Left ventricle myocardium inferior (tissue), 1 donor: ENCODE measurements around the gene TMOD2. TPM values are rescaled to one million over a fixed set of nuclear protein-coding genes. Genes with fewer than 3 reads are reported as not detected.
A peak's percentile ranks its signal among the peaks of the same experiment; 100 is the strongest.

Experiments used
- DNase-seq: peaks from one replicate; pipeline ENCODE4 v3.0.0-alpha.2; 2020
- H3K27ac ChIP-seq: fragments of 200-600 bp; replicated peaks from 2 replicates; pipeline ENCODE4 v1.8.0; 2021
- H3K27me3 ChIP-seq: fragments of 200-600 bp; 2 replicates; pipeline ENCODE4 v1.8.0; 2021; ENCODE audit warnings: low read depth
- H3K36me3 ChIP-seq: fragments of 200-600 bp; 2 replicates; pipeline ENCODE4 v1.8.0; 2021
- H3K4me1 ChIP-seq: fragments of 200-600 bp; 2 replicates; pipeline ENCODE4 v1.8.0; 2021
- H3K4me3 ChIP-seq: fragments of 200-600 bp; 2 replicates; pipeline ENCODE4 v1.8.0; 2021; ENCODE audit warnings: mild to moderate bottlenecking, moderate library complexity
- H3K9me3 ChIP-seq: fragments of 200-600 bp; replicated peaks from 2 replicates; pipeline ENCODE4 v1.8.0; 2021
- intact Hi-C: fragments of 100-400 bp; cut with micrococcal nuclease; formaldehyde crosslinking; loops from one replicate; pipeline ENCODE4 v1.11.0; 2022
- total RNA-seq: library from RNA; stranded (reverse); fragmentation: NEBNext Ultra II Directional; extraction: Animal tissue kit (Norgen Biotek cat#: 25700); gene quantifications from one replicate; pipeline ENCODE4 v1.2.1, GENCODE V29; 2021
- TF ChIP-seq, protein P1 (sequence below): fragments of 200-600 bp; IDR thresholded peaks from 2 replicates; pipeline ENCODE4 v1.8.0; 2021; ENCODE audit warnings: antibody characterized with exemption, mild to moderate bottlenecking, borderline replicate concordance
- donor health status: DM: no; HTN: yes; CAD: no; lungs with severe emphysema.

Gene TMOD2
- total RNA-seq, 1 donor from 2014 or later: 5.1 TPM

DNA sequence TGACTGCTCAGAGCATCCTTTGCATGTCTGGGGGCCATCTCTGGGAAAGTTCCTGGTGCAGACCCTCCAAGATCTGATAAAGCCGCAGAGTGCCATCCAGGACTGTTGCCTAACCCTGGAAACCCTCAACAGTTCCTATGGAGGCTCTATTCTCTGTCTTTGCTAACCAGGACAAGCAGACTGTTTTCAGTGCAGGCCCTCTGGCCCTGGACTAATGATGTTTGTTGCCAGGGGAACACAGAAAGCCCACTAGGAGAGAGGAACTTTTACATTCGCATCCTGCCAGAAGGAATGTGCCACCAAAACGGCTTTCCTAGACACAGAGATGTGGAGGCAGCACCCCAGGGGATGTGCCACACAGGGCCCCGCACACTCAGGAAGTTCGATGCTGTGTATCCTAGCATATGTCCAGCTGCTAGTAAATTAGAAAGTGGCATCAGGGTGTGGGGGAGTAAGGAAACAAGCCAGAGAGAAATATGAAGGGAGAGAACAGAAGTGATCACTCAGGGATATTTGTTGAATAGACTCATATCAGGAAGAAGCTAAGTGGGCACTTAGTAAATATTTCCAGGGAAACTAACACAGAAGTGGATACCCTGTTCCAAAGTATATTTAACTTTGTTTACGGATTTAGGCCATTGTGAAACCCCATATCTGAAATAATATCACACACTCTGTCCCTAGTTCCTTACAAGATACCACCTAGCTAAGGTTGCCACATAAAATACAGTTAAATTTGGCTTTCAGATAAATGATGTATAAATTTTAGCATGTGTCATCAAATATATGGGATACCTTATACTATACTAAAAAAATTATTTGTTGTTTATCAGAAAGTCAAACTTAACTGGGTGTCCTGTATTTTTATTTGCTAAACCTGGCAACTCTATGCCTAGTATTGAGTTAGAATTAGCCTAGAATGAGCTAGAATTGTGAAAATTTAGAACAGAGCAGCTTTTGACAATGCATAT is 48.2 kb downstream of the TMOD2 start:
- H3K36me3 ChIP-seq: peaks cover 6% of the 10 kb centered on the region
- H3K27ac ChIP-seq: no peak overlapping the region
- H3K4me1 ChIP-seq: peaks cover under 1% of the 10 kb centered on the region
- intact Hi-C loops: no loop called here
- no peaks in the 10 kb centered on the region for H3K9me3 ChIP-seq
- no peak for DNase-seq
- H3K27me3 ChIP-seq: no peaks in the 10 kb centered on the region
- H3K4me3 ChIP-seq: no peak overlapping the region
- TF ChIP-seq, protein P1, sequence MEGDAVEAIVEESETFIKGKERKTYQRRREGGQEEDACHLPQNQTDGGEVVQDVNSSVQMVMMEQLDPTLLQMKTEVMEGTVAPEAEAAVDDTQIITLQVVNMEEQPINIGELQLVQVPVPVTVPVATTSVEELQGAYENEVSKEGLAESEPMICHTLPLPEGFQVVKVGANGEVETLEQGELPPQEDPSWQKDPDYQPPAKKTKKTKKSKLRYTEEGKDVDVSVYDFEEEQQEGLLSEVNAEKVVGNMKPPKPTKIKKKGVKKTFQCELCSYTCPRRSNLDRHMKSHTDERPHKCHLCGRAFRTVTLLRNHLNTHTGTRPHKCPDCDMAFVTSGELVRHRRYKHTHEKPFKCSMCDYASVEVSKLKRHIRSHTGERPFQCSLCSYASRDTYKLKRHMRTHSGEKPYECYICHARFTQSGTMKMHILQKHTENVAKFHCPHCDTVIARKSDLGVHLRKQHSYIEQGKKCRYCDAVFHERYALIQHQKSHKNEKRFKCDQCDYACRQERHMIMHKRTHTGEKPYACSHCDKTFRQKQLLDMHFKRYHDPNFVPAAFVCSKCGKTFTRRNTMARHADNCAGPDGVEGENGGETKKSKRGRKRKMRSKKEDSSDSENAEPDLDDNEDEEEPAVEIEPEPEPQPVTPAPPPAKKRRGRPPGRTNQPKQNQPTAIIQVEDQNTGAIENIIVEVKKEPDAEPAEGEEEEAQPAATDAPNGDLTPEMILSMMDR: no peak

DNA sequence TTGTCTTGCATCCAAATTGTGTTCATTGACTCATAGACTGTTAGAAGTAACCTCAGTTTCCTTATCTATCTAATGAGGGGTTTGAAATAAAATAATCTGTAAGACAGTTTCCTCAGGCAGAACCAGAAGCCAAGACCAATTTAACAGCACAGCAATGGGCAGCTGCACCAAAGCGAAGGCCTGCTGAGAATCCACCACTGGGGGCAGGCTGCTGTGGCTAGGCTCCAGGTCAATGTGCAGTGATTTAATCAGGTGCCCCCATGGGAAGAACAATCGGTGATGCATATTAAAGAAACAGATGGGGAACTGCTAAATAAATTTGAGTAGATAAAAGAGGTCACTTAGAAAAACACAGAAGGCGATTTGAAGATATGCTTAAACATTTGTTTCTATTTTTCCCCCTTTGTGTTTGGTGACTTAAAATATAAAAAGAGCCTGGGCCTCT is 50.0 kb downstream of the TMOD2 start:
- Histone ChIP-seq H3K4me3 (no peak overlapping the region), H3K27ac (no peak overlapping the region), H3K9me3 (no peaks in the 10 kb centered on the region), H3K36me3 (peaks cover 10% of the 10 kb centered on the region), H3K4me1 (no peaks in the 10 kb centered on the region), H3K27me3 (no peaks in the 10 kb centered on the region)
- TF ChIP-seq, protein P1: peak; percentile 75
- intact Hi-C loops: no loop called here
- peak; percentile 38 for DNase-seq

DNA sequence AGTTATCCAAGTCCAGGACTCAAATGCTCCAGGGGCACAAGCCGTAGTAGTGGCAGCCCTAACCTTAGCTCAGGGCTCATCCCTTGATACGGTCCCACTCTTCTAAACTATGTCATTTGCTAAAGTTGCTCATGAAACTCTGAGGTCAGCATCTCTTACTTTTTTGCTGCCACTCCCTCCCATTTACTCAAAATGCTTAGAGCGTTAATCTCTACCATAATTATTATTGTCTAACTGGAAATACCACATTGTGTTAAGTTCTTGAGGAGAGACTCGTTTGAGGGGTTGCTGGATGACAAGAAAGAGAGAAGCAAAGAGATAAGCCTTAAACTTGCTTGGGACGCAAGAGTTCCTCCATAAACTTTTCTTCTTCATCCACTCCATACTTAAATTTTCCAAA is 51.2 kb downstream of the TMOD2 start:
- Histone ChIP-seq H3K4me1 (no peaks in the 10 kb centered on the region), H3K9me3 (no peaks in the 10 kb centered on the region), H3K4me3 (no peak overlapping the region), H3K27ac (no peak overlapping the region), H3K36me3 (peaks cover 16% of the 10 kb centered on the region), H3K27me3 (no peaks in the 10 kb centered on the region)
- intact Hi-C loops: no loop called here
- DNase-seq: no peak
- TF ChIP-seq, protein P1: no peak

DNA sequence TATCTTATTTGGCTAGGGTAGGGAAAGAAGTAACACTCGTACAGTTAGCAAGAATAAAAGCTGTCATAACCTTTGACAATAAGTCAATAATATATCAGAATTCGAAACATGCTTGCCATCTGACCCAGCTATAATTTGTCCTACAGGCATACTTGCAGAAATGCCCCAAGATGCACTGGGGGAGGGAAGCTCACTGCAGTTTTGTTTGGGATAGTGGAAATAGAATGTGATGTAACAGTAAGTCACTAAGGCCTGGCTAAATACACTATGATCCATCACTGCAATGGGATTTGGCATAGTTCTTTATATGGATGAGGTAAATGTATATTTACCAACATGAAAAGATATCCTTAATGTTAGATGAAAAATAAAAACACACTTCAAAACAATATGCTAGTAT is 52.6 kb downstream of the TMOD2 start:
- TF ChIP-seq, protein P1: no peak
- intact Hi-C loops: no loop called here
- Histone ChIP-seq H3K4me1 (no peaks in the 10 kb centered on the region), H3K36me3 (peaks cover 29% of the 10 kb centered on the region), H3K27me3 (no peaks in the 10 kb centered on the region), H3K9me3 (no peaks in the 10 kb centered on the region), H3K27ac (no peak overlapping the region), H3K4me3 (no peak overlapping the region)
- no peak for DNase-seq

DNA sequence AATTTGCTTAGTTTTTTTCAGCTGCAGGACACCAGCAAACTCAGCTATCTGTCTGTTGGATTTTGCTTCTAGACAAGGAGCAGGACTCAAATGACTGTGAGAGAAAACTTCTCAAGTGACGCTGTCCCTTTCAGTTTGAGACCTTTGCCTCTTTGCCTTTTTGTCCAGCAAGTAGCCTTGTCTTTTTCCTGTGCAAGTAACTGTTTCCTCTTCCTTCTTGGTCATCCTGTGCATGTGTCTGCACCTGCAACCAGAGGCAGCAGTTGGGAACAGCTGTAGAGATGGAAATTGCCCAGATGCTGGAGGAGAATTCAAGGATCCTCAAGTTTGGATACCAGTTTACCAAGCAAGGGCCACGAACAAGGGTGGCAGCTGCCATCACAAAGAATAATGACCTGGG is 54.7 kb downstream of the TMOD2 start:
- DNase-seq: no peak
- no peak overlapping the region for H3K27ac ChIP-seq
- no peak overlapping the region for H3K4me3 ChIP-seq
- TF ChIP-seq, protein P1: no peak
- no peaks in the 10 kb centered on the region for H3K9me3 ChIP-seq
- peaks cover 5% of the 10 kb centered on the region for H3K4me1 ChIP-seq
- no peaks in the 10 kb centered on the region for H3K27me3 ChIP-seq
- intact Hi-C loops: no loop called here
- peaks cover 36% of the 10 kb centered on the region for H3K36me3 ChIP-seq
